Femur (tissue), 1 donor: ENCODE measurements around the gene STARD10.
"Not testable (repeated sequence)": the region's sequence is repeated elsewhere in the genome, so short reads cannot be mapped to it uniquely, and the experiment has no call there.

Experiments used
- DNase-seq: peaks from one replicate; pipeline ENCODE4 v3.0.0-alpha.2; 2017

Gene STARD10, protein sequence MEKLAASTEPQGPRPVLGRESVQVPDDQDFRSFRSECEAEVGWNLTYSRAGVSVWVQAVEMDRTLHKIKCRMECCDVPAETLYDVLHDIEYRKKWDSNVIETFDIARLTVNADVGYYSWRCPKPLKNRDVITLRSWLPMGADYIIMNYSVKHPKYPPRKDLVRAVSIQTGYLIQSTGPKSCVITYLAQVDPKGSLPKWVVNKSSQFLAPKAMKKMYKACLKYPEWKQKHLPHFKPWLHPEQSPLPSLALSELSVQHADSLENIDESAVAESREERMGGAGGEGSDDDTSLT

GRCh38 chr11:72793425-72794367 is at the start of gene STARD10:
Gene STARD10 (minus strand): TSS chr11:72794047. CDS start chr11:72781181, 12,866 bp downstream.
- DNase-seq: peak; percentile 97

GRCh38 chr11:72842653-72843330 is 48.9 kb upstream of the STARD10 start:
- no peak for DNase-seq

DNA sequence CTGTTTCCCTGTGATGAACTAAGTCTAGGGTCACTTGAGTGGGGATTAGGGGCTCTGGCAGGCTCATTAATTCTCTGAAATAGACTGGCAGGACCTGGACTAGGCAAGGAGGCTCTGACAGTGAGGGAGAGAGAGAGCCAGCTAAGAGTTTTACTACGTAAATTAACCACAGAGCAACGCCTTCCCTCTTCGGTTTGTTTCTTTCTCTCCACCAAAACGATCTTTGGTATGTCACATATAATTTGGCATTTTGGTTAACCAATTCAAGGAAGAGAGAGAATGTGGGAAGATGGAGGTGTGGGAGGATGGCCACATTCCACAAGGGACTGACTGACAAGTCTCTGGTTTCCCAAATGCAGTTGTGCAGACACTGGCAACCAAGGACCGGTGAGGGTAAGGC is 48.3 kb upstream of the STARD10 start:
- no peak for DNase-seq

- DNase-seq: no peak
Measured at GRCh38 chr11:72841397-72841796, 47.5 kb upstream of the STARD10 start.

- DNase-seq: no peak
Measured at GRCh38 chr11:72840780-72841179, 46.9 kb upstream of the STARD10 start.

GRCh38 chr11:72838691-72839305 is 45.0 kb upstream of the STARD10 start:
- no peak for DNase-seq

- peak; percentile 64 for DNase-seq
Measured at GRCh38 chr11:72836111-72836510, 42.3 kb upstream of the STARD10 start.

- no peak for DNase-seq
Measured at GRCh38 chr11:72834905-72835304, 41.1 kb upstream of the STARD10 start.

DNA sequence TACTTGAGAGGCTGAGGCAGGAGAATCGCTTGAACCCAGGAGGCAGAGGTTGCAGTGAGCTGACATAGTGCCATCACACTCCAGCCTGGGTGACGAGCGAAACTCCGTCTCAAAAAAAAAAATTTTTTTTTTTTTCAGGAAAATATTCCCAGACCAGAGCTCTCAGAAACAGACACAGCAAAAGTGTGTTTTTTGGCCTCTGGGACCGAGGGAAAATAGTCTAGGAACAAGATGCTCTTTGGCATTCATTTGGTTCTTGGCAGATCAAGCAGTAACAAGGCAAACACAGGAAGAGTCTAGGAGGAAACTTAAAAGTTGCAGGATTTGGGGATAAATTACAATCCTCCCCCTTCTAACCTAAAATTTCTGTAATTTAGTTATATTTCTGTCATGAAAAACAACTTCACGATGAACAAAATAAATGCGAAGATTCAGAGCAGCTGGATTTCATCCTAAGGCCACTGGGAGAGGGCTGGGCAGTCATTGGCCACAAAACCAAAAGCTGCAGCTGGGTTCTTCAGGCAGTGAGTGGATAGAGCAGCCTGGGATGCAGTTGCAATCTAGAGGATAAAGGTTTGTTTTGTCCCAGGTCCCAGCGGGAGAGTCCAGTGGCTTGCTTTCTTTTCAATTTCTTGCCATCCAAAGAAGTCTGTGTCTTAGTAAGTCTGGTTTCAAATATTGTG is 40.1 kb upstream of the STARD10 start:
- DNase-seq: peak; percentile 62

DNA sequence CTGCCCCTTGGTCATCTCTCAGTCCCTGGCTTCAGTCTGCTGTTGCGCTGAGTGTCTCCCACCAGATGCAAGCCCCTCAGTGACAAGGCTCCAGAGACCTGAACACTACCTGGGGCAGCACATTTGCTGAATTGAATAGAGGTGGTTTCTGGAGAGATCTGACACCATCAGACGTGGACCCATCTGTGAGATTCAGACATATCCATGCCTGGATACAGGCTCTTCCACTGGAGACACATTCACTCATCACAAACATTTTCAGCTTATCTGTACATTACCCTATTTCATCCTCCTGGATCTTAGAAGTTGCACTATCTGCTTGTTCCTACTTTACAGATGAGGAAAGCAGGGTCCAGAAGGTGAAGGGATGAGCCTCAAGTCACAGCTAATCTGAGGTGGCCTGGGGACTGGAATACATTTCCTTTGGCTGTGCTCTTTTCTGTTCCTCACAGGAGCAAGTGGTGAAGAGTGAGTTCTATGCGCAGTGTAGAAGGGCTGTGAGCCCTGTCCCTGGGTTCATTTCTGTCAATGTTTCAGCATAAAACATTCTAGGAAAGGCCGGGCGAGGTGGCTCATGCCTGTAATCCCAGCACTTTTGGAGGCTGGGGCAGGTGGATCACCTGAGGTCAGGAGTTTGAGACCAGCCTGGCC is 39.4 kb upstream of the STARD10 start:
- DNase-seq: no peak

- DNase-seq: no peak
Measured at GRCh38 chr11:72832301-72833082, 38.6 kb upstream of the STARD10 start.

DNA sequence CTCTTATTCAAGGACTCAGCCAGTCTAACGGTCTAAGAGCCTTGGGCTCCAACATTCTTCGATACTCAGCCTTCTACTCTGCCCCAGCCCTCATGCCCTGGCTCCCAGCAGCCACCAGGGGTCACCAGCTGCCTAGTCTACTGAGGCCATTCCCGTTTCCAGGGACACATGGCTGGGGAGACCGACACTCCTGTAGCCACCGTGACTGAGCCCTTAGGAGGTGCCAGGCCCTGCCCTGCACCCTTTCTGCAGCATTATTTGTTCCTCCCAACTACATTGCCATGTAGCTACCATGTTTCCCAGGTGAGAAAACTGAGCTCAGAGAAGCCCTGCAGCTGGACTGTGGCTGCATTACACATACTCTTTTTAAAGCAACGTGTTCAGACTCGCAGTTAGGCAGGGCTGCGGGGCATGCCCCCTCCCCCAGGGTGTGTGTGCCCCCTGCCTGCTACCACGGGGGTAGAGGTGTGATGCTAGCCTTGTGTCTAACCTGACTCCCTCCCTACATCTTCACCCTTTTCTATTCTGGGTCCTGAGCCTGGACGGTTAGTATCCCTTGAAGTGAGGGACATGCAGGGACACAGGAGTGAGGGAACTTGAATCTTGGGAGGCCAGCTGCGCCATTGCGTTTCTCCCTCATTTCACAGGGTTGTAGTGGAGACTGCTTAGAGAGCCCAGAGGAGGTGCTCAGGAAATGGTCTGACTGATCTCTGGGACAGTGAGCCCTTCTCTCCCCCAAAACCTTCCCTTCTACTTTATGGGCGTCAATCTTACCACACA is 37.9 kb upstream of the STARD10 start:
- DNase-seq: peak; percentile 90

DNA sequence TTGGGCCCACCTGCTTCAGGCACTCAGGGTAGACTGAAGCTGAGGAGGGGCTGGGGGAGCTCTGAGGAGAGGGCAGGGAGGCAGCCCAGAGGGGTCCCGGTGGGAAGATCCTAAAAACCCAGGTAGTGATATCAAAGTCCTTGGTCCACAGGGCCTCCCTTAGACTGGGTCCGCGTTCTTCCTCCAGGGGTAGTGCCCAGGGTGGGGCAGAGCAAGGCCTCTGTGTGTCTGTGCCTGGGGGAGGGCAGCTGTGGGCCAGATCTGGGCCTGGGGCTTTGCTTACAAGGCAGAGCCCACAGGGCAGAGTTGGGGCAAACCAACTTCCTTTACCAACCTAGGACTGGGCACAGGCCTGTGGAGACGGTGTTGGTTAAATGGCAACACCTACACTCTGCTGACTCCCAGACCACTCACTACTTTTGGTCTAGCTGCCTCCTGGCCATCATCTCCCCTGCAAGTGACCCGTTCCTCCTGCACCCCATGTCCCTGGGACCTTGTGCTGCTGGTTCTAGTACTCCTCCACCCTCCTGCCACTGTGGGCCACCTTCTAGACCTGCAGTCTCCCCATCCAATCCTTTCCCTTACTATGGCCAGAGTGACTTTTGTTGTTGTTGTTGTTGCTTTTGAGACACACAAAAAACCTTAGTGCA is 36.2 kb upstream of the STARD10 start:
- no peak for DNase-seq

- DNase-seq: no peak
Measured at GRCh38 chr11:72829178-72829577, 35.3 kb upstream of the STARD10 start.

GRCh38 chr11:72828692-72829101 is 34.9 kb upstream of the STARD10 start:
- DNase-seq: no peak

DNA sequence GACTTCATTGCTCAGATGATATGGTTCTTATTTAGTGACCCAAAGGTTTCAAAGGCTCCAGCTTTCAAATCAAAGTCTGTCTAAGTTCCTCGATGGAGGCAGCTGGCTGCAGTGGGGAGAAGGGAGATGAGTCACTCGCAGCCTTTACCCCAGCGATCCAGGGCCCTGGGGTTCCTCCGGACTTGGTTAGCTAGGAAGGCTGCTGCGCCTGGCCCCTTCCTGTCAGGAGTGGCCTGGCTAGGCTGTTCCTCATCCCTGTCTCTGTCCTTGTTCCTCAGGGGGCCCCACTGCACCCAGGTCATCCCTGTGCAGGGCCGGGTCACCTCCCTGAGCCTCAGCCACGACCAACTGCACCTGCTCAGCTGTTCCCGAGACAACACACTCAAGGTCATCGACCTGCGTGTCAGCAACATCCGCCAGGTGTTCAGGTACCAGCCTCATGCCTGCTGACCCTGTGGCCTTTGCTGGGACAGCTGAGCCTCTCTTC is 34.3 kb upstream of the STARD10 start:
- no peak for DNase-seq

GRCh38 chr11:72827656-72828055 is 33.8 kb upstream of the STARD10 start:
- not testable (repeated sequence) for DNase-seq

DNA sequence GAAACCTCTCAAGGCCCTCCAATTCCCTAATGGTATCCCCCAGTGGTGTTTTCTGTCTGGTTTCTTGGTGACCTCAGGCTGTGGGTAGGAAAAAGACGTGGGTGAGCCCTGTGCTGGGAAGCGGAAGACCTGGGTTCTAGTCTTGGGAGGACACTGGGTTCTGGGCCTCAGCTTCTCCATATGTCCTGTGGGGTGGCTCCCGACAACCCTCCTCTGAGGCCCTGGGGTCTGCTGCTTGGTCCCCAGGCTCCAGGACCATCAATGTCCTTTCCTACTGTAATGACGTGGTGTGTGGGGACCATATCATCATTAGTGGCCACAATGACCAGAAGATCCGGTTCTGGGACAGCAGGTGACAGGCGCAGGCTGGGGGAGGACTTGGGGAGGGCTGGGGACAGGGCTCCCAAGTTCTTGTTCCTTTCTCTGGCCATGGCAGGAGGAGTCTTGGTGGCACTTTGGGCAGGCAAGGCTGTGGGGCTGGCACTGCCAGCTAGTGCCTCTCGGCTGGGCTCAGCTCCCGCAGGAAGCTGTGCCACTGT is 33.2 kb upstream of the STARD10 start:
- no peak for DNase-seq
